Neural progenitor cell (in vitro differentiated cells): Measurements from ENCODE around the gene IGF2. TPM values are rescaled to one million over a fixed set of nuclear protein-coding genes. Genes with fewer than 3 reads are reported as not detected.

Source experiments
- DNase-seq: peaks from one replicate; pipeline ENCODE4 v3.0.0-alpha.2; 2016; ENCODE audit warnings: low spot score
- H2AFZ ChIP-seq: fragments of 200-600 bp; sonication (generic); replicated peaks from 2 replicates; pipeline ENCODE4 v1.6.1; 2016; ENCODE audit warnings: antibody characterized with exemption
- H3F3A ChIP-seq: fragments of 200-600 bp; sonication (generic); 2 replicates; pipeline ENCODE4 v1.6.1; 2016; ENCODE audit warnings: antibody characterized with exemption, low read depth
- H3K27ac ChIP-seq: fragments of 200-600 bp; sonication (generic); 2 replicates; pipeline ENCODE4 v1.5.1; 2016; ENCODE audit warnings: mild to moderate bottlenecking
- H3K27me3 ChIP-seq: fragments of 200-600 bp; sonication (generic); 2 replicates; pipeline ENCODE4 v1.6.1; 2016; ENCODE audit warnings: mild to moderate bottlenecking, moderate library complexity
- H3K36me3 ChIP-seq: fragments of 200-600 bp; sonication (generic); 2 replicates; pipeline ENCODE4 v1.5.1; 2016
- H3K4me1 ChIP-seq: fragments of 200-600 bp; sonication (generic); 2 replicates; pipeline ENCODE4 v1.6.1; 2016; ENCODE audit warnings: mixed run types
- H3K4me2 ChIP-seq: fragments of 200-600 bp; sonication (generic); 2 replicates; pipeline ENCODE4 v1.6.1; 2016
- H3K4me3 ChIP-seq: fragments of 200-600 bp; sonication (generic); 2 replicates; pipeline ENCODE4 v1.5.1; 2016
- H3K79me2 ChIP-seq: fragments of 200-600 bp; sonication (generic); 2 replicates; pipeline ENCODE4 v1.6.1; 2016; ENCODE audit warnings: low read depth
- H3K9ac ChIP-seq: fragments of 200-600 bp; sonication (generic); 2 replicates; pipeline ENCODE4 v1.6.1; 2016
- H3K9me3 ChIP-seq: fragments of 200-600 bp; sonication (generic); 2 replicates; pipeline ENCODE4 v1.5.1; 2016; ENCODE audit warnings: low read depth
- H4K20me1 ChIP-seq: fragments of 200-600 bp; sonication (generic); 2 replicates; pipeline ENCODE4 v1.6.1; 2016; ENCODE audit warnings: low read depth
- H3K27ac Mint-ChIP-seq: 3 replicates; pipeline ENCODE4 v1.8.0; 2021; ENCODE audit warnings: mixed read lengths
- H3K27me3 Mint-ChIP-seq: 2 replicates; pipeline ENCODE4 v1.8.0; 2022; ENCODE audit warnings: low read depth, mild to moderate bottlenecking, inconsistent platforms, moderate library complexity, mixed read lengths; ENCODE audit not compliant: insufficient read depth
- H3K36me3 Mint-ChIP-seq: 3 replicates; pipeline ENCODE4 v1.8.0; 2021; ENCODE audit warnings: mixed read lengths
- H3K4me1 Mint-ChIP-seq: 3 replicates; pipeline ENCODE4 v1.8.0; 2021; ENCODE audit warnings: mixed read lengths
- H3K4me3 Mint-ChIP-seq: 3 replicates; pipeline ENCODE4 v1.8.0; 2021; ENCODE audit warnings: mild to moderate bottlenecking, moderate library complexity, mixed read lengths
- H3K9me3 Mint-ChIP-seq: 3 replicates; pipeline ENCODE4 v1.8.0; 2020; ENCODE audit warnings: mixed read lengths
- CTCF ChIP-seq: fragments of 200-600 bp; sonication (generic); IDR thresholded peaks from 2 replicates; pipeline ENCODE4 v1.5.1; 2017; ENCODE audit warnings: antibody characterized with exemption, mild to moderate bottlenecking
- EZH2 ChIP-seq: fragments of 200-600 bp; sonication (generic); IDR thresholded peaks from 2 replicates; pipeline ENCODE4 v1.6.1; 2017; ENCODE audit warnings: antibody characterized with exemption, mild to moderate bottlenecking, moderate library complexity
- EZH2phosphoT487 ChIP-seq: fragments of 200-600 bp; sonication (generic); IDR thresholded peaks from 2 replicates; pipeline ENCODE4 v1.6.1; 2017; ENCODE audit warnings: antibody characterized with exemption
- total RNA-seq: library from RNA; depleted of rRNA; stranded (reverse); fragments of >200 nt; gene quantifications from 2 replicates; pipeline ENCODE4 v1.2.3, GENCODE V29; 2015; ENCODE audit warnings: low replicate concordance

Gene IGF2
- total RNA-seq, 1 donor from 2014 or later, result 0.45 TPM

GRCh38 chr11:2164861-2165555 lies 25.8 kb upstream of the IGF2 start:
- no peak overlapping the region for H3K9ac ChIP-seq
- peaks cover 4% of the 10 kb centered on the region for H3K27me3 Mint-ChIP-seq
- no peaks in the 10 kb centered on the region for H3K79me2 ChIP-seq
- no peak overlapping the region for H2AFZ ChIP-seq
- DNase-seq, result no peak
- H3K27ac ChIP-seq, result no peak overlapping the region
- no peak overlapping the region for H3K27ac Mint-ChIP-seq
- H3K36me3 Mint-ChIP-seq, result no peaks in the 10 kb centered on the region
- H3K4me3 ChIP-seq, result no peak overlapping the region
- H4K20me1 ChIP-seq, result no peaks in the 10 kb centered on the region
- H3K4me1 Mint-ChIP-seq, result peaks cover 4% of the 10 kb centered on the region
- H3K27me3 ChIP-seq, result peaks cover 15% of the 10 kb centered on the region
- no peaks in the 10 kb centered on the region for H3F3A ChIP-seq
- H3K9me3 ChIP-seq, result no peaks in the 10 kb centered on the region
- no peak overlapping the region for H3K4me2 ChIP-seq
- TF ChIP-seq EZH2phosphoT487, result no peak
- no peak for TF ChIP-seq EZH2
- no peak for TF ChIP-seq CTCF
- H3K4me3 Mint-ChIP-seq, result no peak overlapping the region
- H3K36me3 ChIP-seq, result no peaks in the 10 kb centered on the region
- H3K9me3 Mint-ChIP-seq, result no peaks in the 10 kb centered on the region
- H3K4me1 ChIP-seq, result peaks cover 20% of the 10 kb centered on the region

- H3K79me2 ChIP-seq, result no peaks in the 10 kb centered on the region
- no peak for TF ChIP-seq EZH2
- TF ChIP-seq CTCF, result no peak
- TF ChIP-seq EZH2phosphoT487, result no peak
- H3K27ac Mint-ChIP-seq, result no peak overlapping the region
- H3K4me3 ChIP-seq, result no peak overlapping the region
- H3K9ac ChIP-seq, result no peak overlapping the region
- H3K4me1 Mint-ChIP-seq, result peaks cover 3% of the 10 kb centered on the region
- H3K9me3 Mint-ChIP-seq, result no peaks in the 10 kb centered on the region
- no peak overlapping the region for H3K27ac ChIP-seq
- H3K36me3 Mint-ChIP-seq, result no peaks in the 10 kb centered on the region
- H3F3A ChIP-seq, result no peaks in the 10 kb centered on the region
- peaks cover 15% of the 10 kb centered on the region for H3K27me3 ChIP-seq
- H3K27me3 Mint-ChIP-seq, result peaks cover 4% of the 10 kb centered on the region
- no peak overlapping the region for H2AFZ ChIP-seq
- H3K4me3 Mint-ChIP-seq, result peak overlapping the region; percentile 35
- H4K20me1 ChIP-seq, result no peaks in the 10 kb centered on the region
- H3K4me1 ChIP-seq, result peaks cover 11% of the 10 kb centered on the region
- H3K9me3 ChIP-seq, result no peaks in the 10 kb centered on the region
- H3K4me2 ChIP-seq, result no peak overlapping the region
- DNase-seq, result no peak
- no peaks in the 10 kb centered on the region for H3K36me3 ChIP-seq
Measured at GRCh38 chr11:2164081-2164480, 24.9 kb upstream of the IGF2 start.

- Histone ChIP-seq H3K4me1 (peaks cover 7% of the 10 kb centered on the region), H3K79me2 (no peaks in the 10 kb centered on the region), H3F3A (no peaks in the 10 kb centered on the region), H3K4me3 (no peak overlapping the region), H3K27me3 (peaks cover 15% of the 10 kb centered on the region), H3K9ac (no peak overlapping the region), H3K36me3 (no peaks in the 10 kb centered on the region), H4K20me1 (no peaks in the 10 kb centered on the region), H2AFZ (no peak overlapping the region), H3K9me3 (no peaks in the 10 kb centered on the region), H3K27ac (no peak overlapping the region), H3K4me2 (no peak overlapping the region)
- TF ChIP-seq EZH2phosphoT487 (no peak), CTCF (no peak), EZH2 (no peak)
- Mint-ChIP-seq H3K4me3 (no peak overlapping the region), H3K4me1 (peaks cover 3% of the 10 kb centered on the region), H3K27ac (no peak overlapping the region), H3K36me3 (no peaks in the 10 kb centered on the region), H3K27me3 (peaks cover 4% of the 10 kb centered on the region), H3K9me3 (no peaks in the 10 kb centered on the region)
- no peak for DNase-seq
Measured at GRCh38 chr11:2163428-2163978, 24.3 kb upstream of the IGF2 start.
